Activated CD4-positive, alpha-beta T cell treated with anti-CD3 and anti-CD28 coated beads, Interleukin-10, Interleukin-2, amounts not matched to agents 100 ng/mL and 50 ng/mL, durations not matched to agents 16 hours and 8 hours (primary cell): ENCODE data around the gene GAS7.

Experiments
- DNase-seq: peaks from one replicate; pipeline ENCODE4 v3.0.0-alpha.2; 2020

GAS7 gene

GRCh38 chr17:10198509-10199249 lies at the start of gene GAS7:
Gene GAS7, minus strand, starts transcription at chr17:10198606.
- peak; percentile 36 for DNase-seq

- DNase-seq = no peak
These were observed 49.4 kb upstream of the GAS7 start for GRCh38 chr17:10247810-10248209.

GRCh38 chr17:10243883-10244844 lies 45.8 kb upstream of the GAS7 start:
- DNase-seq = no peak

GRCh38 chr17:10241781-10242180 lies 43.4 kb upstream of the GAS7 start:
- DNase-seq = no peak

GRCh38 chr17:10238661-10239060 lies 40.3 kb upstream of the GAS7 start:
- no peak for DNase-seq

- no peak for DNase-seq
These were observed 35.6 kb upstream of the GAS7 start for GRCh38 chr17:10234033-10234432.

- peak; percentile 18 for DNase-seq
These were observed 34.8 kb upstream of the GAS7 start for GRCh38 chr17:10233161-10233560.

- no peak for DNase-seq
These were observed 30.8 kb upstream of the GAS7 start for GRCh38 chr17:10229181-10229580.

GRCh38 chr17:10226930-10227695 lies 28.7 kb upstream of the GAS7 start:
- DNase-seq = peak; percentile 40

GRCh38 chr17:10224582-10225195 lies 26.3 kb upstream of the GAS7 start:
- no peak for DNase-seq

- no peak for DNase-seq
These were observed 20.8 kb upstream of the GAS7 start for GRCh38 chr17:10219193-10219592.

- DNase-seq = no peak
These were observed 19.5 kb upstream of the GAS7 start for GRCh38 chr17:10217916-10218315.

- DNase-seq = no peak
These were observed 18.0 kb upstream of the GAS7 start for GRCh38 chr17:10216213-10216938.

GRCh38 chr17:10215286-10215685 lies 16.9 kb upstream of the GAS7 start:
- no peak for DNase-seq

GRCh38 chr17:10211666-10212065 lies 13.3 kb upstream of the GAS7 start:
- no peak for DNase-seq

GRCh38 chr17:10210151-10210574 lies 11.8 kb upstream of the GAS7 start:
- no peak for DNase-seq

- no peak for DNase-seq
These were observed 10.3 kb upstream of the GAS7 start for GRCh38 chr17:10208604-10209193.

- no peak for DNase-seq
These were observed 8.7 kb upstream of the GAS7 start for GRCh38 chr17:10207153-10207552.

GRCh38 chr17:10205549-10206185 lies 7.3 kb upstream of the GAS7 start:
- DNase-seq = no peak

GRCh38 chr17:10201680-10202079 lies 3.3 kb upstream of the GAS7 start:
- no peak for DNase-seq

- no peak for DNase-seq
These were observed 2.2 kb upstream of the GAS7 start for GRCh38 chr17:10200645-10201044.
